Stimulated activated CD8-positive, alpha-beta memory T cell treated with anti-CD3 and anti-CD28 coated beads, Interleukin-15, amount 100 ng/mL, for 4 hours (primary cell): ENCODE results near the gene CD300LD.
"Not testable (repeated sequence)": the region's sequence is repeated elsewhere in the genome, so short reads cannot be mapped to it uniquely, and the experiment has no call there.

Experiments used
- DNase-seq, 2 donors: peaks; one replicate each; pipeline ENCODE4 v3.0.0-alpha.2; 2020; ENCODE audit warnings: low read depth in 2 of 2

CD300LD gene

DNA sequence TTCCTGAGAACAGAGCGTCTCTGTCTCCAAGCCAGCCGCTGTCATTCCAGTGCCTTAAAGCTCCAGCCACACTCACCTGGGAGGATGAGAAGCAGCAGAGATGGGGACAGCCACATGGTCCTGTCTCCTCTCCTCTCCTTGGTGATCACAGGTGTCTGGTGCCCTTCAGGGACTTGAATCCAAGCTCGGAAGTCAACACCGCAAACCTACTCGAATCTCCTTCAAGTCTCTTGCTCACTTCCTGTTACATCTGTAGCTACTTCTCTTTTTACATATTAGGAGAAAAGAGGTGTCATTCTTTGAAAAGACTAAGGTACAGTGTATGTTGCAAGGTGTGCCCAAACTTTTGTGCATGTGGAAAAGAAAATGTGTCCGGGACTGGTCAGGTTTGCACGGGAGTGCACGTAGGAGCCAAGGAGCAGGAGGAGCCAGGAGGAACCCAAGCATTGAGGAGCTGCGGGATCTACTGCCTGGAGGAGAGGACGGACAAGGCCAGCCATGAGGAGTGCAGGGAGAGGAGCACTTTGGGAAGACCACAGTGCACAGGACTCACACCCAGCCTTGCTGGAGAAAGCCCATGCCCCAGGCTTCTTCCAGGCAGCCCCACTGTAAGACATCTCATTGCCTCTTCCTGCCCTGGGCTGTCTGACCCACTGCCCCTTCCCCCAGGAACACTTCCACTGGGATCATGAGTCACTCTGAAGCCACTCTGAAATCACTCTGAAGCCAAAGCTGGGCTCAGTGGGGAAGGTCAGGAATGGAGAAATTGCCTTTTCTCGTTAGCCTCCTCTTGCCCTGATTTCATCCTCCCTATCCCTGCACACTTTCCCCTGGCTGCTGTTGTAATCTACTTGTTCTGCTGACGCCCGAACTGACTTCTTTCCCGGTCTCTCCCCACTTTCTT is at the start of gene CD300LD:
Gene CD300LD (minus strand): TSS at position 197 of the 904 bp plus-strand sequence. CDS start 81 bp downstream, at position 116.
- DNase-seq, result no peak

DNA sequence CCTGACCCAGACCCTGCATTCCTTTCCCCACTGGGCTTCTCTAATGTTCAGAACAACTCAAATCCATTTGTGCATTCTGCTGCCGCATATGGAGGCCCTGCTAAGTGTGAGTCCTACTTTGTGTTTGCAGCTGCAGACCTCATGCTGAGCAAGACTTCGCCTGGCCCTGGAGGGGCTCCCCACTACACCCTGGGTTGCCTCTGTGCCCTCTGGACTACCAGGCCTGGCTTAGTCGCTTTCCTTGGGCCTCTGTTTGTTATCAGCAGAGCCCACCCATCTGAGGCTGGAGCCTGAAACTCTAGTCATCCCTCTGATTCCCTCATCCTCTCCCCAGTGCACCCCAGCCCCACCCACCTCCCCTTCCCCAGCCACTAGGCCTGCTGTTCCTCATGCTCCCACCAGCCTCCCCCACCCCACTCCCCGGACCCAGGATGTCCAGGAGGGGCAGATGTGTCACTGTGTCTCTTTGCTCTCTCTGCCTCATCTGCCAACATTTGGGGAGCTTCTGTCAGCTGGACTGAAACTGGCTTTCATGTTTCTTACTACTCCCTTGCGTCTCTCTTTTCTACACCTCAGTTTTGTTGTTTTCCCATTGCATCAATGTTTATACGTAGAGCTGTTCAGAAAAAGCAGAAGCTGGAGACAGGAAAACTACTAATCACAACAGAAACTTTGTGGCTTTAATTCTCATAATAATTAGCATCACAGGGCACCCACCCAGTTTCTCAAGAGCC is 49.3 kb upstream of the CD300LD start:
- no peak for DNase-seq

DNA sequence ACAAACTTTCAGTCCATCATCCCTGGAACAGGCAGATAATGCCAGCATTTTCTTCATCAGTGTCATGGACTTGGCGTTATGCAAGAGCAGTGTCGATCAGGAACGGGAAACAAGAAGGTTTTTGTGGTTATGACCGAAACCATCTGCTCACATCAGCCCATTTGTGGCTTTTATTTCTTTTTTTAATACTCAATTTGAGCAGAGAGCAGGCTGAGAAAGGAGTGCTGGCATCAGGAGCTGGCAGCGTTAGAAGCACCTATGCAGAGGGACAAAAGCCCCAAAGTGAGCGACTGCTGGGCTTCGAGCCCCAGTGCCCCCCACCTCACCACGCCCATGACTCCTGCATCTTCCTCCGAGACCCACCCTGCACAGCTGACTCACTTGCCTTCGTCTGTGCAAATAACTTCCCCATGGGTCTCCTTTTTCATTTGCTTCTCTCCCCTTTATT is 47.6 kb upstream of the CD300LD start:
- no peak for DNase-seq

DNA sequence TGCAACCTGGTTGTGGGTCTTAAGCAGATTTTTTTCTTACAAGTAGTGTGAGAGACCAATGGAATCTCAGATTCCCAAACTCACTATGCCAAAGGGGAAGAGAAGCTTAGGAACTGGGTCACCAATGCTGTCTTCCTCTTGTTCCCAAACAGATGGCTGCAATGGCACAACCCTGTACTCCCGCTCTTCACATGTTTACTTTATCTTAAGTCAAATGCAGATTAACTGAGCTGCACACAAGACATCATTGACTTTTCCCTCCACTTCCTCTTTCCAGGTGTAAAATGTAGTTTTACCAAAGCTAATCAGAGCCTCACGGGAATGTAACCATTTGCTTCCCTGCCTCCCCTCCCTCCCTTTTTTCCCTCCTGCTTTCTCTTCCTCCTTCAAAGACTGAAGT is 45.8 kb upstream of the CD300LD start:
- no peak for DNase-seq

DNA sequence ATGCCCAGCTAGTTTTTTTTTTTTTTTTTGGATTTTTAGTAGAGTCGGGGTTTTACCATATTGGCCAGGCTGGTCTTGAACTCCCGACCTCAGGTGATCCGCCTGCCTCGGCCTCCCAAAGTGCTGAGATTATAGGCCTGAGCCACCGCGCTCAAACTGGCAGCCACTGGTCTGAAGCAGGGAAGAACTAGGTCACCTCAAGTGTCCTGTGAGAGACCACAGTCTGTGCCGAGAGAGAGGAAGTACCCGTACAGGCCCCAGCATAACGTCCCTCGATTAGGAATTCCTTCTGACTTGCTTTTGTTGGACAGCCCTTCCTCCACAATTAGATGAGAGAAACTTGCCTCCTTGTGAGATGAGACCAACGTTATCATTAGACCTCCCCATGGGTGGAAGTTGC is 45.2 kb upstream of the CD300LD start:
- no peak for DNase-seq

DNA sequence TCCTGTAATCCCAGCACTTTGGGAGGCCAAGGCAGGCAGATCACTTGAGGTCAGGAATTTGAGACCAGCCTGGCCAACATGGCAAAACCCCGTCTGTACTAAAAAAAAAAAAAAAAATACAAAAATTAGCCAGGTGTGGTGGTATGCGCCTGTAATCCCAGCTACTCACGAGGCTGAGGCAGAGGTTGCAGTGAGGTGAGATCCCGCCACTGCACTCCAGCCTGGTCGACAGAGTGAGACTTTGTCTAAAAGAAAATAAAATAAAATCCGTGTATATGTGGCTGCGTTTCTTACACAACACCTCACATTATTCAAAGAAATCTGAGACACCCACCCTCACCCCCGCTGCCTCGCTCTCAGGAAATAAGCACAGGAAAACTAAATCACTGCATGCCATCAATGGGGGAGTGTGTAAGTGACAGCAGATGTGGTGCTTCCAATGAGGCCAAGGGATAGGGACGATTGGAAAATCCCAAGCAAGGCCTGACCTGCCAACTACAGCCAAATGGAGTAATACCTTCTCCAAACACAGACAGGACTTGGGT is 44.5 kb upstream of the CD300LD start:
- not testable (repeated sequence) for DNase-seq

DNA sequence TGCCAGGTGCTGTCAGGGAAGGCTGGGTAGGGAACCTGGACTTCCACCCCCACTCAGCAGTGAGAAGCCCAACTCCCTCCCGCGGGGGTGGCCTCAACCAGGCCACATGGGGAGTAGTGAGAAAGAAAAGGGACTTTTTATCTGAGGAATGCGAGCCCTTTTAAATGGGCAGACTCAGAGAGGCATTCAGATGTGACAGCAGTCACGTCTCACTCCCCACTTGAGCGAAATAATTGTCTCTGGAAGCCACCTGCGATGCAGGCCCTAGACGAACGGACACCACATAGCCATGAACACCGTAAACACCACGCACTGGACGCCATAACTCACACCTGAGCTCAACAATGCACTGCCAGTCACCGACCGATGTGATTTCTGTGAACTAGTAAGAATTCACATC is 43.3 kb upstream of the CD300LD start:
- no peak for DNase-seq

DNA sequence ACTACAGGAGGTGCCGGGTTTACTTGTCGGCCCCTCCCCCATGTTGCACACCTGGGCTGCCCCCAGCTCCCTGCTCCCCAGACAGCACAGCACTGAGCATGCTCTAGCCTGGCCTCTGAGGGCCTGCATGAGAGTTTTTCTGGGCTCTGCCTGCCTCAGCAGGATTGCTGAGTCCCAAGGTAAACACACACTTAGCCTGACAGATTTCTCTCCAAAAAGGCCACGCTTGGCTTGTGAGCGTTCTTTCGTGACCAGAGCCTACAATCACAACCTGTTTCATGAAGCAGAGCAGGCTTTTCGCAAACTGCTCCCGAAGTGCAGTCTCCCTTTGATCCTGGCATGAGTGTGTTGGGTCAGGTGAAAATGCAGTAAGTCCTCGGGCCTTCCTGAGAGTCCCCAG is 41.2 kb upstream of the CD300LD start:
- no peak for DNase-seq

DNA sequence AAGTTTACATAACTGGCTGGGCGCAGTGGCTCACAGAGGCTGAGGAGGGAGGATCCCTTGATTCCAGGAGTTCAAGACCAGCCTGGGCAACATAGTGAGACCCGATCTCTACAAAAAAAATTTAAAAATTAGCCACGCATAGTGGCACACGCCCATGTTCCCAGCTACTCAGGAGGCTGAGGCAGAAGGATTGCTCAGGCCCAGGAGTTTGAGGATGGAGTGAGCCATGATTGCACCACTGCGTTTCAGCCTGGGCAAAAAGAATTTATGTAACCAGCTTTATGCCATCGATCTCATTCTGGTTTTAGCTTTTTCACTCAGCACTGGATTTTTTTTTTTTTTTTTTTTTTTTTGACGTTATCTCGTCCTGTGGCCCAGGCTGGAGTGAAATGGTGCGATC is 40.5 kb upstream of the CD300LD start:
- no peak for DNase-seq

DNA sequence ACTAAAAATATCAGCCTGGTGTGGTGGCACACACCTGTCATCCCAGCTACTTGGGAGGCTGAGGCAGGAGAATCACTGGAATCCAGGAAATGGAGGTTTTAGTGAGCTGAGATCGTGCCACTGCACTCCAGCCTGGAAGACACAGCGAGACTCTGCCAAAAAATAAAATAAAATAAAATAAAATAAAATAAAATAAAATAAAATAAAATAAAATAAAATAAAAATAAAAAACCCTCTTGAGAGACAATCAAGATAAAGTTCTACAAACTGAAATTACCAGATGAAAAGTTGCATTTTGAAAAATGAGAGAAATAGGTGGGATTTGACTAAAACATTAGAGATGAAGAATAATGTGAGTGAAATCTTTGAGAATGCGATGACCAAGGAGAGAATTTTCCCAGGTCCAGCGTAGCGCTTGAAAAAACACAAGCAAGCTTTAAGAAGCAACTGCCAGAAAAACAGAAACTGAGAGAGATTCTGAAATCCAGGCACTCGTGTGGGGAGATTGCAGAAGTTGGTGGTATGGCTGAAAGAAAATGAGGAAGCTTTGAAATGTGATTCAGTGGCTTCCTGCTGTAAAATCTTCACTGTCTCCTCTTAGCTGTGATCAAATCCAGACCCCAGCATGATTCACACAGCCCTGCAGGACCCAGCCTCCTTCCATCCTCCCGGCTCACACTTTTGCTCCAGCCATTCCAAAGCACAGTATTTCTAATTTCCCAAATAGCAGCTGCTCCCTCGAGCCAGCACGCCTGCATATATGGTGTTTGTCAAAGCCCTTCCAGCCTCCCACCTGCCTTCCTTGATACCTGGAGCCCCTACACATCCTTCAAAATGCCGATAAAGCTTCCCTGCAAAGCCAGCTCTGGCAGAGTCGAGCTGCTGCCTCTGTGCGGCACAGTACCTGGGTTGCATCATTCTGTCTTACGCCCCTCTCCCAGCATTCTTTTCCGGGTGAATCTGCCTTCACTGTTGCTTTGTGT is 39.7 kb upstream of the CD300LD start:
- no peak for DNase-seq

DNA sequence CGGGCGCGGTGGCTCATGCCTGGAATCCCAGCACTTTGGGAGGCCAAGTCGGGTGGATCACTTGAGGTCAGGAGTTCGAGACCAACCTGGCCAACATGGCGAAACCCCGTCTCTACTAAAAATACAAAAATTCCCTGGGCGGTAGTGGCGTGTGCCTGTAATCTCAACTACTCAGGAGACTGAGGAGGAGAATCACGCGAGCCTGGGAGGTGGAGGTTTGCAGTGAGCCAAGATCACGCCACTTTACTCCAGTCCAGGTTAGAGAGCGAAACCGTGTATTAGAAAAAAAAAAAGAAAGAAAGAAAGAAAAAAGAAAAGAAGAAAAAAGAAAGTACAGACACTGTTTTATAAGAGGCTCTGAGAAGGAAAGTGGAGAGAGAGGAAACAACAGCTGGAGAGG is 38.2 kb upstream of the CD300LD start:
- not testable (repeated sequence) for DNase-seq

DNA sequence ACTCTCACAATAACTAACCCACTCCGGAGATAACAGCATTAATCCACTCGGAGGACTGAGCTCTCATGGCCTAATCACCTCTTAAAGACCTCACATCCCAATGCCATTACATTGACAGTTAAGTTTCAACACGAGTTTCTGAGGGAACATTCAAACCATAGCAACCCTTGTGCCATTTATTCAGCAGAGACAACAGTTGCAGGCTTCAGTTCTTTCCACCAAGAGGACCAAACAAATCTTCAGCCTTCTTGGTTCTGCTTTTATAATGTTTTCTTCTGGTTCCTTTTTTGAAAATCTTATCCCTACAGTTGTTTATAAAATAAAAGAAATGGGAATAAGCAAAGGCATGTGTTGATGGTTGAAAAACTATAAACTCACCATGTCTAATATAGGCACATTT is 33.6 kb upstream of the CD300LD start:
- no peak for DNase-seq

DNA sequence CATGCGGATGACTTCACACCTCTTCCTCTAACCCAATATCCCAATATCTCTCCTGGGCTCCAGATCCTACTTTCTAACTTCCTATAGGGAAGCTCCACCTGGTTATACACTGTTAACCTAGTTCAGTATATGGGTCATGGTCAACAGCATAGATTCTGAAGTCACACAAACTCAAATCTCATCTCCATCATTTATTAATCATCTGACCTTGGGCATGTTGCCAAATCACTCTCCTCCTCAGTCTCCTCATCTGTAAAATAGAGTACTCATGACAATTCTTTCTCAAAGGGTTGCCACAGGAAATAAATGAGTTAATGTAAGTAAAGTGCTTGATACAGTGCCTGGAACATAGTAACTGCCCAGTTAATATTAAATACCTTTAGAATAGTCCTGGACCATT is 32.0 kb upstream of the CD300LD start:
- DNase-seq, result no peak

DNA sequence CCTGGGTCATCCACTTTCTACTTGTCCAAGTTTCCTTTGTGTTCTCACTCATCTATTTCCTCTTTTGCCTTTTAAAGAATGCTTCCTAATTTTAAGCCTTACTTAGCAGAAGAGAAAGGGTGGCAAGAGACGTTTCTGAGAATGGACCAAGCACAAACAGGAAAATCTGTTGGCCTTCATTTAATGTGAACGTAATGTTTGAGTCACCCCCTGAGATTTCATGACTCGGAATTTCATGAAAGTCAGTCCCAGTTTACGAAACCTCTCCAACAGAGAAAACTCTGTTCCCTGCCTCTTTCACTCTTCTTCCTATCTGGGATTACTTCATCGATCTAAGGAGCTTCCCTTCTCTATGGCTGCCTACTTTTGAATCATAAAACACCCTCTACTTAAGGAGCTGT is 31.6 kb upstream of the CD300LD start, which contains the start of gene CD300E:
Gene CD300E (minus strand): TSS at position 46 of the 401 bp plus-strand sequence. CDS start 117 bp downstream, outside the sequence.
- DNase-seq, result no peak

DNA sequence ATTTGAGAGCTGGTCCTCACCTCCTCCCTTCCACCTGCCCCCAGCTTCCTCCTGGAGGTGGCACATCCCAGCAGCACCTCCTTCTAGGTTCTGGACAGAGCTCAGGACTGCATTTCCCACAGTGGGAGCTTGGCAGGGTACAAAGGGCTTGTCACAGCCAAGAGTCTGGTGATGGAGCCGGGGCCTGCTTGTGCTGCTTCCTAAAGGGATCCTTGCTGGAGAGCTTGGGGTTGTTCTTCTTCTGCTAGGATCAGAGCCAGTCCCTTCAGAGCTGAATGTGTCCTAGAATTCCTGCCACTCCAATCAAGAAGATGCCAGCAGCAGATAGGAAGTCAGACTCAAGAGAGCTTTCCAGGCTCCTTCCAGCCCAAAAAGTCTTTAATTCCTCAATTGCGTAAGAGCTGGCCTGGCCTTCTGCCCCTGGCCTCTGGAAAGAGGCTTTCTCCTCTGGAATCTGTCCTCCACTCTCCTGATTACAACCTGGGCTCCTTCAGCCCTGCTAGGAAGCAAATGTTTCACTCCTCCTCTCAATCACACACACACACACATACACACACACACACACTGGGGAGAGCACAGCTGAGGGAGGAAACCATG is 27.1 kb upstream of the CD300LD start:
- no peak for DNase-seq

DNA sequence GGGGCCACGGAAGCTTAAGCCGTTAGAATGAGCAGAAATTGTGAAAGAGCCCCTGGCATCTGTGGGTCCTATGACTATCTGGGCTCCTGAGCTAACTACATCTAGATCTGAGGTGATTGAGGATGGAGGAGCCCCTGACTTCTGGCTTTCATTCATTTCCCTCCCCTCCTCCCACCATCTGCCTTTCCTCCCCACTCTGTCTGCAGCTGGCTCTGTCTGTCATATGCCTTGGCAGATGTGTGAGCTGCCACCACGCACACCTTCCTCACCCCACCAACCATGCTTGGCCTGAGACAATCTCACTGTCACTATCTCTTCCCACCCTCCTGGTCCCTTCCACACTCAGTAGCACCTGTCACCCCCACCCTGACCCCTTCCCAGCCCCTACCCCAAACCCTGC is 26.4 kb upstream of the CD300LD start:
- DNase-seq, result no peak

DNA sequence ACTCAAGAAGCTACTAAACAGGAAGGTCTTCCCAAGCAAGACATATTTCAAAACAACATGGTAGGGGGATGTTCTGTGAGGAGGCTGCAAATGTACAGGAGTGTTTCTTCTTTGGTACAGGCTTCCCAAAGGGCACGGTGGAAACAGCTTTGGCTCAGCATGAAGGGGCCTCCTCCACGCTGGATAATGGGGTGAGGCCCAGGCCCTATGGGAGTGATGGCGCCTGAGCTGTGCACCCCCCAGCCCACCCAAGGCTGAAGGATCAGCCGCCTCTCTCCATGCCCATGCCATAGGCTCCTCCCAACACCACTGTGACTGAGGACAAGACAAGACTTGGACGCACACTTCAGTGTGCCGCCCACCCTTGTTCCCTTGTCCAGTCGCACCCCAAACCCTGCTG is 24.6 kb upstream of the CD300LD start:
- no peak for DNase-seq

DNA sequence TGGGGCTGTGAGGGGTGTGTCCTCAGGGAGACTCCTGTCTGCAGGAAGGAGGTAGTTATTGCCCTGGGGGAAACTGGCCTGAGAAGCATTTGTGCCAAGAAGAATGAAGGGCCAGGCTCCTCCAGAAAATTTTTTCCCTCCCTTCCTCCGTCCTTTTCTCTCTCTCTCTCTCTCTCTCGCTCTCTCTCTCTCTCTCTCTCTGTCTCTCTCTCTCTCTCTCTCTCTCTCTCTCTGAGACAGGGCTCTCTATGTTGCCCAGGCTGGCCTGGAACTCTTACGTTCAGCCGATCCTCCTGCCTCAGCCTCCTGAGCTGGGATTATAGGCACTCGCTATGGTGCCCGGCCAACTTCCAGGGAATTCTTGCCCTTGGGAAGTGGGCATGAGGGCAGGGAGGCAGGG is 20.0 kb upstream of the CD300LD start:
- no peak for DNase-seq

DNA sequence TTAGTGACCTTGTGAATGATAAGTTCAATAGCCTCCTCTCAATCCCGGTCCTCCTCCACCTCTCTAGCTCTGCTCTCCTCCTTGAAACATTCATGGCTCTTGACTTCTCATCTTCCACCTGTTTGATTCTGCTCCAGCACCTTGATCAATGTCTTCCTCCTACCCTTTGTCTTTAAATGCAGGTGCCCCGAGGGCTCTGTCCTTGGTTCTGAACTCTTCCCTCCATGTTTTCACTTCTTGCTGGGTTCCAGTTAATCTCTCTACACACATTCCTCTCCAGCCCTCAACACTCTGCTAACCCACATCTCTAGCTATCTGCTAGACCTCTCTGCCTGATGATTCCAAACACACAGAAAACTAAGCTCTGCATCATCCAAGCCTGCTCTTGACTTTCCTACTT is 18.0 kb upstream of the CD300LD start:
- no peak for DNase-seq

DNA sequence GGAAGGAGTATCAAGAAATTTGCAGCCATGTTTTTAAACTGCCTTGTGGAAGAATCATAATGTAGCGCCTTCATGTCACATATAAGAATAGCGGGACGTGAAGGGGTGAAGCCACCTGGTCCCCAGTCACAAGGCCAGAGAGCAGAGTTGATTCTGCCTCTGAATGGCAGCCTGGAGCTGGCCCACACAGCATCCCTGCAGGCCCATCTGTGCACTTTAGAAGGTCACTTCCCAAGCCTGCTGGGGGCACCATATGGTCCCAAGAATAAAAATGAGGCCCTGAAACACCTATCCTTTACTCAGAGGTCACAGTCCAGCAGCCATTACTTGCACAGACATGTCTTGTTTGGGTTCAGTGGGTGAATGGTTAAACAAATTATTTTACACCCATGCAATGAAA is 16.4 kb upstream of the CD300LD start:
- no peak for DNase-seq

DNA sequence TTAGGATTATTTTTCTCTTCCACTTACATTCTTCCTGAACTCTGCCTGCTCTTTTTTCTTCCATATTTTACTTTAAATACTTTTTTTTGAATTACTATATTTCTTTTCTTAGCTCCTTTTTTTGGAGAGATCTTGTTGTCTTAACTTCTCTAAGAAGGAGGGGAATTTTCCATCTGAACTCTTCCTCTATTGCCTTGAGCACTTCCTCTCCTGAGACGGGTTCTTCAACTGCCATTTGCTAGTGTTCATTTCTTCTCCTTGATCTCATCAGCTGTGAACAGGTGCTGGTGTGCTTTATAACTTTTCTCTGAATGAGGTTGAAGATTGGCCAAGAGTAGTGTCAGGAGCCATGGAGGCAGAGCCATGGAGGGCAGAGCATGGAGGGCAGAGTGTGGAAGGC is 15.1 kb upstream of the CD300LD start:
- DNase-seq, result no peak
